K562 (cell line): ENCODE data around the gene P4HB. TPM values are rescaled to one million over a fixed set of nuclear protein-coding genes. Genes with fewer than 3 reads are reported as not detected.

Source experiments
- E2F3 ChIP-seq: fragments of 250-450 bp; sonication (Bioruptor Pico); IDR thresholded peaks from 2 replicates; pipeline ENCODE4 v1.4.0; 2020; ENCODE audit warnings: mild to moderate bottlenecking
- ETV6 ChIP-seq, 3 experiments: fragments of 150-350 bp in 1 of 3; sonication (generic) in 1 of 3; formaldehyde crosslinking in 1 of 3; IDR thresholded peaks; 2 replicates each; pipeline versions ENCODE4 v1.6.1 to v1.8.0; 2014 to 2022; ENCODE audit warnings: borderline replicate concordance in 2 of 3, low read depth in 2 of 3, antibody characterized with exemption in 1 of 3, low read length in 1 of 3, mild to moderate bottlenecking in 1 of 3, missing genetic modification reagents in 1 of 3
- PCBP1 ChIP-seq: fragments of 200-400 bp; formaldehyde crosslinking; IDR thresholded peaks from 2 replicates; pipeline ENCODE4 v1.6.1; 2018; ENCODE audit warnings: mild to moderate bottlenecking, low read depth, low read length; ENCODE audit not compliant: poor library complexity, severe bottlenecking
- POLR2A ChIP-seq: fragments of 450-650 bp; conservative IDR thresholded peaks from 2 replicates; pipeline ENCODE4 v1.6.1; 2016
- POLR3G ChIP-seq: IDR thresholded peaks from 2 replicates; pipeline ENCODE4 v1.6.1; 2011; ENCODE audit not compliant: insufficient read length, insufficient replicate concordance; ENCODE audit errors: extremely low read depth
- RHOXF2B ChIP-seq: fragments of 250-450 bp; sonication (Bioruptor Pico); conservative IDR thresholded peaks from 2 replicates; pipeline ENCODE4 v1.5.1; 2021
- SIN3A ChIP-seq, 2 experiments: fragments of 150-350 bp in 1 of 2; IDR thresholded peaks; 2 replicates each; pipeline ENCODE4 v1.6.1; 2011 to 2016; ENCODE audit warnings: borderline replicate concordance in 2 of 2, low read depth in 2 of 2, low read length in 2 of 2, mild to moderate bottlenecking in 2 of 2, moderate library complexity in 2 of 2; ENCODE audit not compliant: control insufficient read depth in 1 of 2
- SUPT5H ChIP-seq: fragments of 450-650 bp; IDR thresholded peaks from 2 replicates; pipeline ENCODE4 v1.6.1; 2016
- THRAP3 ChIP-seq: fragments of 450-650 bp; IDR thresholded peaks from 2 replicates; pipeline ENCODE4 v1.6.1; 2016; ENCODE audit warnings: mild to moderate bottlenecking, inconsistent platforms, borderline replicate concordance
- XRCC3 ChIP-seq: fragments of 450-650 bp; IDR thresholded peaks from 2 replicates; pipeline ENCODE4 v1.6.1; 2017; ENCODE audit warnings: mild to moderate bottlenecking, moderate library complexity
- ZNF3 ChIP-seq: fragments of 250-450 bp; sonication (Bioruptor Pico); IDR thresholded peaks from 2 replicates; pipeline ENCODE4 v1.5.0; 2021; ENCODE audit warnings: mild to moderate bottlenecking, moderate library complexity
- ZNF408 ChIP-seq: fragments of 250-450 bp; sonication (Bioruptor Pico); IDR thresholded peaks from 2 replicates; pipeline ENCODE4 v1.4.0; 2020; ENCODE audit warnings: low read depth, mild to moderate bottlenecking, moderate library complexity
- polyA plus RNA-seq, 8 experiments: library from polyadenylated mRNA; depleted of rRNA in 4 of 8; stranded (reverse) in 5 of 8; unstranded in 3 of 8; fragments of >200 nt; fragmentation: Nextera tagmentation in 2 of 8; fragmentation: Illumina TruSeq in 1 of 8; extraction: Ambion mirVana in 2 of 8; extraction: Trizol in 1 of 8; gene quantifications; 2 replicates each; pipeline versions ENCODE4 v1.2.1 to v1.2.3, GENCODE V29; 2011 to 2014; ENCODE audit warnings: inconsistent platforms in 1 of 8, missing spikeins in 1 of 8
- total RNA-seq, 7 experiments: library from RNA; depleted of rRNA in 6 of 7; stranded (reverse); fragments of >200 nt in 6 of 7; fragmentation: Illumina TruSeq in 2 of 7; extraction: Trizol in 2 of 7; gene quantifications; 2 replicates each; pipeline versions ENCODE4 v1.2.1 to v1.2.3, GENCODE V29; 2011 to 2021; ENCODE audit warnings: low replicate concordance in 1 of 7
- TF ChIP-seq, protein P1 (sequence below): sonication (generic); IDR thresholded peaks from 2 replicates; pipeline ENCODE4 v1.6.1; 2016
- TF ChIP-seq, protein P2 (sequence below): fragments of 250-450 bp; sonication (Bioruptor Pico); IDR thresholded peaks from 2 replicates; pipeline ENCODE4 v1.5.1; 2021; ENCODE audit warnings: mild to moderate bottlenecking
- TF ChIP-seq, protein P3 (sequence below): sonication (generic); formaldehyde crosslinking; IDR thresholded peaks from 2 replicates; pipeline ENCODE4 v1.8.0; 2023; ENCODE audit warnings: mild to moderate bottlenecking, missing genetic modification reagents
- TF ChIP-seq, protein P4 (sequence below), 2 experiments: fragments of 450-650 bp in 1 of 2; sonication (generic) in 1 of 2; formaldehyde crosslinking in 1 of 2; IDR thresholded peaks in 1 of 2; conservative IDR thresholded peaks in 1 of 2; 2 replicates each; pipeline versions ENCODE4 v1.6.1 to v1.8.1; 2016 to 2023; ENCODE audit warnings: mild to moderate bottlenecking in 2 of 2, moderate library complexity in 2 of 2, inconsistent platforms in 1 of 2, missing genetic modification reagents in 1 of 2
- TF ChIP-seq, protein P5 (sequence below), 2 experiments: IDR thresholded peaks; 2 replicates each; pipeline ENCODE4 v1.6.1; 2011; ENCODE audit warnings: borderline replicate concordance in 1 of 2, control low read depth in 1 of 2, low read depth in 1 of 2, low read length in 1 of 2, mild to moderate bottlenecking in 1 of 2, mixed read lengths in 1 of 2, moderate library complexity in 1 of 2; ENCODE audit not compliant: insufficient read depth in 1 of 2, insufficient read length in 1 of 2, poor library complexity in 1 of 2, severe bottlenecking in 1 of 2; ENCODE audit errors: extremely low read depth in 1 of 2
- TF ChIP-seq, protein P6 (sequence below): IDR thresholded peaks from 2 replicates; pipeline ENCODE4 v1.6.1; 2011; ENCODE audit not compliant: insufficient read length; ENCODE audit errors: extremely low read depth

The P4HB gene
- total and polyA plus RNA-seq, 9 of the 15 experiments (the other 6 are each of a cell fraction or from before 2014, with no cell fraction given): 4.4 to 645 (median 325) TPM

DNA sequence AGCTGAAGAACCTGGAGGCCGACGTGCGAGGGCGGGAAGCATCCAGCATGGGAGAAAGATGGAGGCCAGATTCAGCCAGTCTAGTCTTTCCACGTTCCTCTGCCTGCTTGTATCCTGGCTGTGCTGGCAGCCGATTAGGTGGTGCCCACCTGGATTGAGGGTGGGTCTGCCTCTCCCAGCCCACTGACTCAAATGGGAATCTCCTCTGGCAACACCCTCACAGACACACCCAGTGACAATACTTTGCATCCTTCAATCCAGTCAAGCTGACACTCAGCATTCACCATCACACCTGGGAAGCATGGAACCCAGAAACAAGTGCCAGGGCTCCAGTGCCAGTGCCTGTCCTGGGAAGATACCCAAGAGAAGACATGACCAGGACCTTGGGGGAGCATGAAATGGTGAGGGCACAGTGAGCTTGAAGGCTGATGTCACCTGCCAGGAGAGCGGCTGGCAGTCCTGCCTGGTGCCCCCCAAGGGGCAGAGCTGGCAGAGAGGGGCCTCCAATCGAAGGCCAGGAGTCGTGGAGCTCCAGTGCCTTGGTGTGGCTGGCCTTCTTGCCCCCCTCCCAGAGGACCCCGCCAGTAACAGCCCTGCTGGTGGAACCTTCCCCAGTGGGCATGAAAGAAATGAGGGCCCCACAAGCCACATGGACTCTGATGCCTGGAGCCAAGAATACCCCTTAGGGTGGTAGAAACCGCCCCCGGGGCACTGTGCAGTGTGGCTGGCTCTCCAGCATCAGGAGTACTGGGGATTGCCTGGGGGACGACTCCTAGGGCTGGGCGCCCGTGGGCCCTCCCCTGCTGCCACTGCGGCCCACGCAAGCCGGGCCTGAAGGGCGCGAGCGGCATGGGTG, 41.1 kb upstream of the P4HB start (continued):
- TF ChIP-seq ETV6 (IDR thresholded peaks at IDR 0.05; ENCODE audit: borderline replicate concordance in 1 of 2, low read depth in 2 of 2, low read length in 1 of 2) (no peak), ETV6 (CRISPR knock-in tag; IDR thresholded peaks at IDR 0.05; ENCODE audit: borderline replicate concordance) (no peak), THRAP3 (no peak), SIN3A (IDR thresholded peaks at IDR 0.05; ENCODE audit: borderline replicate concordance in 2 of 2, control insufficient read depth in 1 of 2, low read depth in 2 of 2, low read length in 2 of 2) (peak in 1 of 2 experiments; percentile 5; a peak in 1 of 4 replicates), RHOXF2B (CRISPR knock-in tag) (no peak), XRCC3 (no peak), PCBP1 (no peak), POLR3G (no peak), E2F3 (CRISPR knock-in tag) (no peak), POLR2A (peak; percentile 52), ZNF408 (CRISPR knock-in tag) (no peak), ZNF3 (CRISPR knock-in tag) (no peak), SUPT5H (peak; percentile 31; the same call in 1 of the 2 replicates)
- TF ChIP-seq, protein P1, sequence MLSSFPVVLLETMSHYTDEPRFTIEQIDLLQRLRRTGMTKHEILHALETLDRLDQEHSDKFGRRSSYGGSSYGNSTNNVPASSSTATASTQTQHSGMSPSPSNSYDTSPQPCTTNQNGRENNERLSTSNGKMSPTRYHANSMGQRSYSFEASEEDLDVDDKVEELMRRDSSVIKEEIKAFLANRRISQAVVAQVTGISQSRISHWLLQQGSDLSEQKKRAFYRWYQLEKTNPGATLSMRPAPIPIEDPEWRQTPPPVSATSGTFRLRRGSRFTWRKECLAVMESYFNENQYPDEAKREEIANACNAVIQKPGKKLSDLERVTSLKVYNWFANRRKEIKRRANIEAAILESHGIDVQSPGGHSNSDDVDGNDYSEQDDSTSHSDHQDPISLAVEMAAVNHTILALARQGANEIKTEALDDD: no peak
- TF ChIP-seq, protein P2, sequence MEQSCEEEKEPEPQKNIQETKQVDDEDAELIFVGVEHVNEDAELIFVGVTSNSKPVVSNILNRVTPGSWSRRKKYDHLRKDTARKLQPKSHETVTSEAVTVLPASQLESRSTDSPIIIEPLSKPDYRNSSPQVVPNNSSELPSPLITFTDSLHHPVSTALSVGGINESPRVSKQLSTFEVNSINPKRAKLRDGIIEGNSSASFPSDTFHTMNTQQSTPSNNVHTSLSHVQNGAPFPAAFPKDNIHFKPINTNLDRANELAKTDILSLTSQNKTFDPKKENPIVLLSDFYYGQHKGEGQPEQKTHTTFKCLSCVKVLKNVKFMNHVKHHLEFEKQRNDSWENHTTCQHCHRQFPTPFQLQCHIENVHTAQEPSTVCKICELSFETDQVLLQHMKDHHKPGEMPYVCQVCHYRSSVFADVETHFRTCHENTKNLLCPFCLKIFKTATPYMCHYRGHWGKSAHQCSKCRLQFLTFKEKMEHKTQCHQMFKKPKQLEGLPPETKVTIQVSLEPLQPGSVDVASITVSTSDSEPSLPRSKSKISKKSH (CRISPR knock-in tag): no peak
- TF ChIP-seq, protein P3, sequence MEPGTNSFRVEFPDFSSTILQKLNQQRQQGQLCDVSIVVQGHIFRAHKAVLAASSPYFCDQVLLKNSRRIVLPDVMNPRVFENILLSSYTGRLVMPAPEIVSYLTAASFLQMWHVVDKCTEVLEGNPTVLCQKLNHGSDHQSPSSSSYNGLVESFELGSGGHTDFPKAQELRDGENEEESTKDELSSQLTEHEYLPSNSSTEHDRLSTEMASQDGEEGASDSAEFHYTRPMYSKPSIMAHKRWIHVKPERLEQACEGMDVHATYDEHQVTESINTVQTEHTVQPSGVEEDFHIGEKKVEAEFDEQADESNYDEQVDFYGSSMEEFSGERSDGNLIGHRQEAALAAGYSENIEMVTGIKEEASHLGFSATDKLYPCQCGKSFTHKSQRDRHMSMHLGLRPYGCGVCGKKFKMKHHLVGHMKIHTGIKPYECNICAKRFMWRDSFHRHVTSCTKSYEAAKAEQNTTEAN (CRISPR knock-in tag): no peak
- TF ChIP-seq, protein P4, sequence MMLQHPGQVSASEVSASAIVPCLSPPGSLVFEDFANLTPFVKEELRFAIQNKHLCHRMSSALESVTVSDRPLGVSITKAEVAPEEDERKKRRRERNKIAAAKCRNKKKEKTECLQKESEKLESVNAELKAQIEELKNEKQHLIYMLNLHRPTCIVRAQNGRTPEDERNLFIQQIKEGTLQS (IDR thresholded peaks at IDR 0.05): no peak
- TF ChIP-seq, protein P4 (CRISPR knock-in tag; conservative IDR thresholded peaks at IDR 0.05): no peak
- TF ChIP-seq, protein P5, sequence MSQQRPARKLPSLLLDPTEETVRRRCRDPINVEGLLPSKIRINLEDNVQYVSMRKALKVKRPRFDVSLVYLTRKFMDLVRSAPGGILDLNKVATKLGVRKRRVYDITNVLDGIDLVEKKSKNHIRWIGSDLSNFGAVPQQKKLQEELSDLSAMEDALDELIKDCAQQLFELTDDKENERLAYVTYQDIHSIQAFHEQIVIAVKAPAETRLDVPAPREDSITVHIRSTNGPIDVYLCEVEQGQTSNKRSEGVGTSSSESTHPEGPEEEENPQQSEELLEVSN (IDR thresholded peaks at IDR 0.05; ENCODE audit: borderline replicate concordance in 1 of 2, extremely low read depth in 1 of 2, insufficient read depth in 1 of 2, insufficient read length in 1 of 2, low read depth in 1 of 2, low read length in 1 of 2, poor library complexity in 1 of 2, severe bottlenecking in 1 of 2): peak in 1 of 2 experiments; percentile 14
- TF ChIP-seq, protein P6, sequence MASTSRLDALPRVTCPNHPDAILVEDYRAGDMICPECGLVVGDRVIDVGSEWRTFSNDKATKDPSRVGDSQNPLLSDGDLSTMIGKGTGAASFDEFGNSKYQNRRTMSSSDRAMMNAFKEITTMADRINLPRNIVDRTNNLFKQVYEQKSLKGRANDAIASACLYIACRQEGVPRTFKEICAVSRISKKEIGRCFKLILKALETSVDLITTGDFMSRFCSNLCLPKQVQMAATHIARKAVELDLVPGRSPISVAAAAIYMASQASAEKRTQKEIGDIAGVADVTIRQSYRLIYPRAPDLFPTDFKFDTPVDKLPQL: no peak
